ENCODE data around the gene MEF2D.

MEF2D gene

DNA sequence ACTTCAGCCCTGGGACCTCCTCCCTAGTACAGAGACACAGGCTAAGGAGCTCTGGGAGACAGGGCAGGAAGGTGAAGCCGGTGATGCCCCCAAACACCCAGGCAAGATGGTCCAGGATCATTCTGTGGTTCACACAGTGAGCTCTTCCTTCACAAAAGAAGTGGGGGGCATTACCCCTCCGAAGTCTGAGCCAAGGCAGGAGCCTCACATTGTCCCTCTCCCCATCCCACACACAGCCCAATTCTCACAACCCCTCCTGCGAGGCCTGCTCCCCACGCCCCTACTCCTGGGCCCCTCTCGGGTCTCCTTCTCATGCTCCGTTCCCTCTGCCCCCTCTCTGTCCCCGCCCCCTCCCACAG lies 10.7 kb downstream of the MEF2D start:
- Histone ChIP-seq H3F3A (ENCODE audit: insufficient read depth, low read length) (peaks cover 71% of the 10 kb centered on the region), H3K9ac (ENCODE audit: low read length) (peak overlapping the region; percentile 66), H3K4me2 (ENCODE audit: low read depth, low read length) (peak overlapping the region; percentile 90), H3K36me3 (replicated peaks; ENCODE audit: insufficient read depth, low read length) (0 out of 2 replicates have a peak, but pooled peaks cover 3% of the 10 kb centered on the region), H3K27ac (ENCODE audit: low read length) (peak overlapping the region; percentile 83), H3K27me3 (replicated peaks; ENCODE audit: insufficient read depth, low read length) (no peaks in the 10 kb centered on the region), H3K4me1 (ENCODE audit: low read length) (peaks cover 93% of the 10 kb centered on the region), H2AFZ (ENCODE audit: low read length) (no peak overlapping the region), H3K79me2 (ENCODE audit: low read length) (peaks cover 100% of the 10 kb centered on the region), H3K9me3 (replicated peaks; ENCODE audit: insufficient read depth, low read length) (no peaks in the 10 kb centered on the region), H4K20me1 (ENCODE audit: insufficient read depth, low read length) (no peaks in the 10 kb centered on the region; the same call in 1 of the 2 replicates), H3K4me3 (ENCODE audit: low read length) (peak overlapping the region; percentile 56), H3K9me2 (replicated peaks; ENCODE audit: insufficient read depth, low read length) (no peaks in the 10 kb centered on the region)
- no peak for DNase-seq
- no peak for TF ChIP-seq EZH2 (optimal IDR thresholded peaks at IDR 0.05; ENCODE audit: low read depth, low read length)
- TF ChIP-seq, protein P1, sequence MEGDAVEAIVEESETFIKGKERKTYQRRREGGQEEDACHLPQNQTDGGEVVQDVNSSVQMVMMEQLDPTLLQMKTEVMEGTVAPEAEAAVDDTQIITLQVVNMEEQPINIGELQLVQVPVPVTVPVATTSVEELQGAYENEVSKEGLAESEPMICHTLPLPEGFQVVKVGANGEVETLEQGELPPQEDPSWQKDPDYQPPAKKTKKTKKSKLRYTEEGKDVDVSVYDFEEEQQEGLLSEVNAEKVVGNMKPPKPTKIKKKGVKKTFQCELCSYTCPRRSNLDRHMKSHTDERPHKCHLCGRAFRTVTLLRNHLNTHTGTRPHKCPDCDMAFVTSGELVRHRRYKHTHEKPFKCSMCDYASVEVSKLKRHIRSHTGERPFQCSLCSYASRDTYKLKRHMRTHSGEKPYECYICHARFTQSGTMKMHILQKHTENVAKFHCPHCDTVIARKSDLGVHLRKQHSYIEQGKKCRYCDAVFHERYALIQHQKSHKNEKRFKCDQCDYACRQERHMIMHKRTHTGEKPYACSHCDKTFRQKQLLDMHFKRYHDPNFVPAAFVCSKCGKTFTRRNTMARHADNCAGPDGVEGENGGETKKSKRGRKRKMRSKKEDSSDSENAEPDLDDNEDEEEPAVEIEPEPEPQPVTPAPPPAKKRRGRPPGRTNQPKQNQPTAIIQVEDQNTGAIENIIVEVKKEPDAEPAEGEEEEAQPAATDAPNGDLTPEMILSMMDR (IDR thresholded peaks at IDR 0.05; ENCODE audit: low read length) = no peak

DNA sequence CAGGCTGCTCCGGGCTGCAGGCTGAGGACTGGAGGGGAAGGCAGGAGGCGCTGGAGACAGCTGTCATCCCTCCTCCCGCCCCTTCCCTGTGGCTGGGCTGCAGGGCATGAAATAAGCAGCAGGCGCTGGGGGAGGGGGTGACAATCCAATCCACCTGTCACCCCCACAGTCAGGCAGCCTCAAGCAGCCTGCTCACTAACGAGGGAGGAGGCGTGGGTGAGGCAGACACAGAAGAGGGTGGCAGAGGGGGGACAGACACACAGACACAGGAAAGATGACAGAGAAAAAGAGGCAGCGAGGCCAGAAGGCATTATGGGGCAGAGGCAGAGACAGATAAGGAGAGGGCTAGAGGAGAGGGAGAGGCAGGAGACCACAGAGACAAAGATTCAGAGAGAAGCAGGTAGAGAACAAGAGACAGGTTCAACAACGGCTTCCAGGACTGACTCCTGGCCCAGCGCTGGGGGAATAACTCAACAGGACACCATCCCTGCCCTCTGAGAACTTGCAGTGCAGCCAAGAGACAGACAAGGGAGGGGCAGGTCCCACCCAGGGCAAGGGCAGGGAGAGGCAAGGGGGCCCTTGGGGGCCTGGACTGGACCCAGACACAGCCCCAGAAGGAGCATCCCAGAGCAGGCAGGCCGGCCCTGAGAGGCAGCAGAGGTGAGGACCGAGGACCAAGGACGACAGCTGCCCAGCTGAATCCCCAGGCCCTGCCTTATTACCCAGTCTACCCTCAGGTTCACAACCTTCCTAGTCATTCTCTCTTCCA lies 11.2 kb downstream of the MEF2D start:
- Histone ChIP-seq H3K4me2 (ENCODE audit: low read depth, low read length) (peak overlapping the region; percentile 90), H3K36me3 (replicated peaks; ENCODE audit: insufficient read depth, low read length) (no peaks in the 10 kb centered on the region), H4K20me1 (ENCODE audit: insufficient read depth, low read length) (peaks cover 4% of the 10 kb centered on the region; the same call in 1 of the 2 replicates), H3K4me1 (ENCODE audit: low read length) (peaks cover 92% of the 10 kb centered on the region), H3F3A (ENCODE audit: insufficient read depth, low read length) (peaks cover 66% of the 10 kb centered on the region), H3K9me3 (replicated peaks; ENCODE audit: insufficient read depth, low read length) (no peaks in the 10 kb centered on the region), H2AFZ (ENCODE audit: low read length) (no peak overlapping the region), H3K27me3 (replicated peaks; ENCODE audit: insufficient read depth, low read length) (no peaks in the 10 kb centered on the region), H3K27ac (ENCODE audit: low read length) (peak overlapping the region; percentile 83), H3K79me2 (ENCODE audit: low read length) (peaks cover 100% of the 10 kb centered on the region), H3K9ac (ENCODE audit: low read length) (peak overlapping the region; percentile 66), H3K9me2 (replicated peaks; ENCODE audit: insufficient read depth, low read length) (no peaks in the 10 kb centered on the region), H3K4me3 (ENCODE audit: low read length) (peak overlapping the region; percentile 56)
- peak; percentile 78 for DNase-seq
- TF ChIP-seq, protein P1 (IDR thresholded peaks at IDR 0.05; ENCODE audit: low read length) = peak; percentile 29
- TF ChIP-seq EZH2phosphoT487 (IDR thresholded peaks at IDR 0.05; ENCODE audit: low read length) = no peak

DNA sequence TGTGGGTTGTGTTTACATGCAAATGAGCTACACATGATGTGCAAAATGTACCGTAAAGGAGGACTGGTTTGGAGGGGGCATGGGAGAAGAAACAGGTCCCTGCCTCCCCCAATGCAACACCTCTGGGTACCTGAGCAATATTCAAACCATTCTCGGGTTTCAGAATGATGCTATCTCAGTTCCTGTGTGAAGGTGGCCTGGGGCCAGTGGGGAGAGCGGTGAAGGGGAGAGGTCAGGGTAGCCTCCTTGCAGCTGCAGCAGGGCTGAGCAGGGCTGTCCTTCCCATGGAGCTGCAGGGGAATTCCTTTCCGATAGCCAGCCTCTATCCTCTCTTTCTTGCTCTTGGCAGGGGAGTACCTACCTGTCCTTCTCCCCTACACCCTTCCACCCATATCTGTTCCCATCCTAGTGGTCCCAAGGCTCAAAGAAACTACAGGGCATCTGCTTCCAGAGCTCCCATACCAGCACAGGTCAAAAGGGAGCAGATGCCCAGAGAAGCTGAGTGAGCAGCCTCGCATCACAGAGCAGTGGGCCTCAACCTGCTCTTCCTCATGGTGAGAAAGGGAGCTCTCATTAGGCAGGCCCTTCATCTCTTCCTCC lies 11.9 kb downstream of the MEF2D start:
- TF ChIP-seq EZH2 (optimal IDR thresholded peaks at IDR 0.05; ENCODE audit: low read depth, low read length) (no peak), EZH2phosphoT487 (IDR thresholded peaks at IDR 0.05; ENCODE audit: low read length) (no peak)
- TF ChIP-seq, protein P1 (IDR thresholded peaks at IDR 0.05; ENCODE audit: low read length) = no peak
- peaks cover 89% of the 10 kb centered on the region for H3K4me1 ChIP-seq (ENCODE audit: low read length)
- no peaks in the 10 kb centered on the region for H3K9me2 ChIP-seq (replicated peaks; ENCODE audit: insufficient read depth, low read length)
- peak overlapping the region; percentile 56 for H3K4me3 ChIP-seq (ENCODE audit: low read length)
- peaks cover 2% of the 10 kb centered on the region; the same call in 1 of the 2 replicates for H3K36me3 ChIP-seq (replicated peaks; ENCODE audit: insufficient read depth, low read length)
- H3K4me2 ChIP-seq (ENCODE audit: low read depth, low read length) = peak overlapping the region; percentile 90
- H2AFZ ChIP-seq (ENCODE audit: low read length) = no peak overlapping the region
- H3K27me3 ChIP-seq (replicated peaks; ENCODE audit: insufficient read depth, low read length) = no peaks in the 10 kb centered on the region
- peaks cover 9% of the 10 kb centered on the region; the same call in 1 of the 2 replicates for H4K20me1 ChIP-seq (ENCODE audit: insufficient read depth, low read length)
- H3K27ac ChIP-seq (ENCODE audit: low read length) = peak overlapping the region; percentile 83
- DNase-seq = peak; percentile 90
- H3F3A ChIP-seq (ENCODE audit: insufficient read depth, low read length) = peaks cover 59% of the 10 kb centered on the region
- H3K9me3 ChIP-seq (replicated peaks; ENCODE audit: insufficient read depth, low read length) = no peaks in the 10 kb centered on the region
- peaks cover 100% of the 10 kb centered on the region for H3K79me2 ChIP-seq (ENCODE audit: low read length)
- peak overlapping the region; percentile 66 for H3K9ac ChIP-seq (ENCODE audit: low read length)

Data from MM.1S (cell line).